ENCODE data around the gene RBM17. TPM values are rescaled to one million over a fixed set of nuclear protein-coding genes. Genes with fewer than 3 reads are reported as not detected.

The RBM17 gene
- total RNA-seq, 2 donors from 2014 or later: 54.5 to 57.0 TPM

DNA sequence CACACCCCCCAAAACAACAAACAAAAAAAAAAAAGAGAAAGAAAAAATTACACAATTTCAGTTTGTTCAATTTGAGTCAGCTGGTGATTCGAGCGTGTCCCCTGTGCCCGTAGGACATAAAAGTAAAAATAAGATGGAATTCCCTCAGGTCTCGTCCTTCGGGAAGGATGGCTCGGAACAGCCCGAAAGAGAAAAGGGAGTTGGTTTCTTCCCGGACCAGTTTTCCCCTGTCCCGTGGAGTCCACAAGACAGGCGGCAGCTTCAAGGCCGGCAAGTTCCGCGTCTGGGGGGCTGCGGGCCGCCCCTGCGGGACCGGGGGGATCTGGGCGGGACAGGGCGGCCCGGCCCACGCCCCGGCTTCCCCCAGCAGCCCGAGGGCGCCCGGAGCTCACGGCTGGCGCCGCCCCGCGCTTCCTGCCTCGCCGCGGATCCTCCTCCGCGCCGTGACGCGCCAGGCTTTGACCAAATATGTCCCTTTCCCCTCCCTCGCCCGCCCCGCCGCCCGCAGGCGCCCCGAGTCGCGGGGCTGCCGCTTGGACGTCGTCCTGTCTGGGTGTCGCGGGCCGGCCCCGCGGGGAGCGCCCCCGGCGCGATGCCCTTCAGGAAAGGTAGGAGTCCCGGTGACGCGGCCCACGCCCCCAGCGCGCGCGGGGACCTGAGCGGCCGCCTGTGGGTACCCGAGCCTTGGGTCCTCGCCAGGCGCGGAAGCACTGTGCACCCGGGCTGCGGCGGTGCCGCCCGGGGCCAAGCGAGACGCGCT lies 55.8 kb downstream of the RBM17 start:
- WGBS, 2 donors: 0 to 2% methylated on average over 9 to 77 of the region's 81 CpGs
- H3K4me1 ChIP-seq: peaks cover 19% of the 10 kb centered on the region
- TF ChIP-seq, protein P1, sequence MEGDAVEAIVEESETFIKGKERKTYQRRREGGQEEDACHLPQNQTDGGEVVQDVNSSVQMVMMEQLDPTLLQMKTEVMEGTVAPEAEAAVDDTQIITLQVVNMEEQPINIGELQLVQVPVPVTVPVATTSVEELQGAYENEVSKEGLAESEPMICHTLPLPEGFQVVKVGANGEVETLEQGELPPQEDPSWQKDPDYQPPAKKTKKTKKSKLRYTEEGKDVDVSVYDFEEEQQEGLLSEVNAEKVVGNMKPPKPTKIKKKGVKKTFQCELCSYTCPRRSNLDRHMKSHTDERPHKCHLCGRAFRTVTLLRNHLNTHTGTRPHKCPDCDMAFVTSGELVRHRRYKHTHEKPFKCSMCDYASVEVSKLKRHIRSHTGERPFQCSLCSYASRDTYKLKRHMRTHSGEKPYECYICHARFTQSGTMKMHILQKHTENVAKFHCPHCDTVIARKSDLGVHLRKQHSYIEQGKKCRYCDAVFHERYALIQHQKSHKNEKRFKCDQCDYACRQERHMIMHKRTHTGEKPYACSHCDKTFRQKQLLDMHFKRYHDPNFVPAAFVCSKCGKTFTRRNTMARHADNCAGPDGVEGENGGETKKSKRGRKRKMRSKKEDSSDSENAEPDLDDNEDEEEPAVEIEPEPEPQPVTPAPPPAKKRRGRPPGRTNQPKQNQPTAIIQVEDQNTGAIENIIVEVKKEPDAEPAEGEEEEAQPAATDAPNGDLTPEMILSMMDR (IDR thresholded peaks at IDR 0.05): peak in 2 of 7 experiments; percentile 13 to 18
- peak; percentile 54 to 59 (median 55) for TF ChIP-seq POLR2A (IDR thresholded peaks at IDR 0.05)

GRCh38 chr10:6145166-6145987 lies 56.5 kb downstream of the RBM17 start:
- Histone ChIP-seq H3K9me3 (no peaks in the 10 kb centered on the region), H3K27me3 (no peaks in the 10 kb centered on the region), H3K4me1 (peaks cover 19% of the 10 kb centered on the region), H3K36me3 (replicated peaks in 1 of 2; ENCODE audit: insufficient read depth in 1 of 2, low read depth in 2 of 2) (no peaks in the 10 kb centered on the region), H3K27ac (peak overlapping the region; percentile 64 to 81 (median 79)), H3K4me3 (peak overlapping the region; percentile 14 to 61)
- peak in 1 of 4 donors; percentile 34 for DNase-seq
- whole genome bisulfite sequencing, 2 donors: 3 to 10% methylated on average over 27 to 62 of the region's 76 CpGs
- ATAC-seq: peak; percentile 31
- TF ChIP-seq POLR2A (IDR thresholded peaks at IDR 0.05): no peak
- intact Hi-C loops (cut with DNase I): no loop called here

More for the DNA sequence above, 55.8 kb downstream of the RBM17 start:
- ATAC-seq (peak; percentile 90), DNase-seq (peak; percentile 83 to 89 (median 86))
- no peaks in the 10 kb centered on the region for H3K9me3 ChIP-seq
- H3K4me3 ChIP-seq: peak overlapping the region; percentile 14 to 61
- no peaks in the 10 kb centered on the region for H3K36me3 ChIP-seq (replicated peaks in 1 of 2; ENCODE audit: insufficient read depth in 1 of 2, low read depth in 2 of 2)
- H3K27me3 ChIP-seq: no peaks in the 10 kb centered on the region
- H3K27ac ChIP-seq: peak overlapping the region; percentile 64 to 81 (median 79)
- intact Hi-C loops (cut with DNase I): no loop called here

DNA sequence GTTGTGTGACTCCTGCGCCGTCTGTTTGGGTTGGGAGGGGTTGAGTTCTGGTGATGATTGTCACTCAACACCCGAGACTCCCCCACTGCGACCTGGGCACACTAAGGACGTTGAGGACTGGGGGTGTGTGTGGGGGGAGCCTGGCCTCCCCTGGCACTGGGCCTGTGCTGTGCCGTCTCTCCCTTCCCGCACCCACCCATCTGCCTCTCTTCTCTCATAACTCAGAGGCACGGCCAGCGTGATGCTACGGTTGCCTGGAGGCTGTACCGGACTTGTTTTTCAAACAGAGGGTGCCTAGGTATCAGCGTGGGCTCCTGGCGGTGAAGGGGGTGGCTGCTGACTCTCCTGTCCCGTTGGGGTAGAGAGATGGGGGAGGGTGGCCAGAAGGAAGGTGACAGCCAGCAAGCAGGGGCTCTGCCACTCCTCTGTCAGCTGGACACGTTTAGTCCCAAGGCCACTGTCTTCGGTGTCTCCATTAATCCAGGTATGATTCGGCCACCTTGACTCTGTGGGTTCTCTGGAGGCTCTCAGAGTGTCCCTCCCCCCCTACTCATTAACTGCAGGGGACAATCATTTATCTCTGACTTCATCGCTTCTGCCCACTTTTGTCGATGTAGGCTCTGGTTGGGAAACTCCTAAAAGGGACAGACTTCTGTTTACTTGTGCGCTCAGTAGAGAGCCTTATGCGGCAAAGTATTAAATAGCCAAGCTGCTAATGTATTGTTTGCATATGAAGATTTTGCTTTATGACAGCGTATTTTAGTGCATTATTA lies 57.4 kb downstream of the RBM17 start:
- Histone ChIP-seq H3K27me3 (no peaks in the 10 kb centered on the region), H3K36me3 (replicated peaks in 1 of 2; ENCODE audit: insufficient read depth in 1 of 2, low read depth in 2 of 2) (no peaks in the 10 kb centered on the region), H3K27ac (peak overlapping the region in 1 of 4 donors; percentile 81), H3K4me1 (peaks cover 22% of the 10 kb centered on the region), H3K9me3 (no peaks in the 10 kb centered on the region), H3K4me3 (no peak overlapping the region)
- intact Hi-C loops (cut with DNase I): no loop called here
- DNase-seq (no peak), ATAC-seq (no peak)
- 65 to 80% methylated on average over 13 to 22 of the region's 22 CpGs for WGBS, 2 donors
- TF ChIP-seq, protein P1 (IDR thresholded peaks at IDR 0.05): no peak
- TF ChIP-seq POLR2A (IDR thresholded peaks at IDR 0.05): no peak

- H3K9me3 ChIP-seq: no peaks in the 10 kb centered on the region
- peaks cover 26% of the 10 kb centered on the region for H3K4me1 ChIP-seq
- DNase-seq: no peak
- TF ChIP-seq, protein P1 (IDR thresholded peaks at IDR 0.05): no peak
- no peak for TF ChIP-seq POLR2A (IDR thresholded peaks at IDR 0.05)
- H3K4me3 ChIP-seq: no peak overlapping the region
- H3K27me3 ChIP-seq: no peaks in the 10 kb centered on the region
- WGBS, 2 donors: 86 to 92% methylated on average over 6 to 11 of the region's 11 CpGs
- intact Hi-C loops (cut with DNase I): no loop called here
- H3K27ac ChIP-seq: no peak overlapping the region
- ATAC-seq: no peak
- no peaks in the 10 kb centered on the region for H3K36me3 ChIP-seq (replicated peaks in 1 of 2; ENCODE audit: insufficient read depth in 1 of 2, low read depth in 2 of 2)
These were observed 58.1 kb downstream of the RBM17 start for GRCh38 chr10:6146921-6147320.
